K562 (cell line): ENCODE data around the gene NAA50. TPM values are rescaled to one million over a fixed set of nuclear protein-coding genes. Genes with fewer than 3 reads are reported as not detected.
A peak's percentile ranks its signal among the peaks of the same experiment; 100 is the strongest.

Source experiments
- ATAC-seq: fragments of 200-7000 bp; cut with Tn5 transposase; 3 replicates; pipeline ENCODE4 v1.9.1; 2020; ENCODE audit warnings: moderate library complexity
- BruUV-seq: library from RNA; stranded (reverse); fragments of 400-500 nt; replicated peaks from 2 replicates; lab custom pipeline; 2021; lab: Mats Ljungman, UMichigan
- CTCF ChIA-PET: fragments of 300-600 bp; formaldehyde crosslinking; extraction: SDS; loops from one replicate; lab custom pipeline; 2021; ENCODE audit warnings: low intra/inter-chr PET ratio; lab: Yijun Ruan, JAX
- POLR2A ChIA-PET: fragments of 300-600, 350-650 bp; sonication (Branson Sonifier 250); formaldehyde crosslinking; extraction: SDS; loops from one replicate; lab custom pipeline; 2021; ENCODE audit warnings: antibody characterized with exemption, inconsistent platforms; lab: Yijun Ruan, JAX
- DNase-seq, 4 experiments: peaks; one replicate each; pipeline versions ENCODE4 v3.0.0 to v3.0.0-alpha.2; 2011 to 2018; ENCODE audit warnings: low spot score in 3 of 4, mixed read lengths in 3 of 4; ENCODE audit errors: extremely low read depth in 1 of 4
- FAIRE-seq: peaks from 2 replicates; lab custom pipeline; 2011; peaks lifted over from hg19 to GRCh38; lab: Jason Lieb, UNC
- H2AFZ ChIP-seq: 2 replicates; pipeline ENCODE4 v1.6.0; 2011; ENCODE audit warnings: low read depth, low read length, control low read depth, inconsistent platforms
- H3K27ac ChIP-seq: fragments of 200-600 bp; 3 replicates; pipeline ENCODE4 v1.8.0; 2011; ENCODE audit warnings: low read depth, mild to moderate bottlenecking, control low read depth, inconsistent platforms, low read length, moderate library complexity, mixed read lengths; ENCODE audit errors: extremely low read depth
- H3K27me3 ChIP-seq, 2 experiments: fragments of 300-600 bp in 1 of 2; 2 replicates in 1 of 2; 3 replicates in 1 of 2; pipeline versions ENCODE4 v1.6.0 to v1.8.0; 2011; ENCODE audit warnings: inconsistent platforms in 2 of 2, low read length in 2 of 2, mild to moderate bottlenecking in 1 of 2, mixed read lengths in 1 of 2, moderate library complexity in 1 of 2; ENCODE audit not compliant: control insufficient read depth in 2 of 2, insufficient read depth in 2 of 2
- H3K36me3 ChIP-seq: fragments of 300-600 bp; 3 replicates; pipeline ENCODE4 v1.8.0; 2011; ENCODE audit warnings: mild to moderate bottlenecking, low read length, inconsistent platforms; ENCODE audit not compliant: control insufficient read depth, insufficient read depth
- H3K4me1 ChIP-seq, 2 experiments: fragments of 200-600 bp in 1 of 2; replicated peaks in 1 of 2; 2 replicates in 1 of 2; 3 replicates in 1 of 2; pipeline versions ENCODE4 v1.5.1 to v1.8.0; 2011; ENCODE audit warnings: inconsistent platforms in 2 of 2, low read length in 2 of 2, mild to moderate bottlenecking in 1 of 2, mixed read lengths in 1 of 2, moderate library complexity in 1 of 2; ENCODE audit not compliant: control insufficient read depth in 2 of 2, insufficient read depth in 2 of 2
- H3K4me2 ChIP-seq: 2 replicates; pipeline ENCODE4 v1.6.1; 2011; ENCODE audit warnings: low read length, control low read depth, inconsistent platforms, mixed read lengths; ENCODE audit not compliant: insufficient read depth
- H3K4me3 ChIP-seq: fragments of 200-600 bp; sonication (generic), shearing (Covaris generic); 2 replicates; pipeline ENCODE4 v1.5.1; 2016; ENCODE audit warnings: control low read depth, inconsistent platforms
- H3K79me2 ChIP-seq: fragments of 200-600 bp; 3 replicates; pipeline ENCODE4 v1.8.0; 2011; ENCODE audit warnings: low read length, inconsistent platforms; ENCODE audit not compliant: control insufficient read depth, insufficient read depth
- H3K9ac ChIP-seq, 2 experiments: 2 replicates each; pipeline versions ENCODE4 v1.6.0 to v1.6.1; 2011; ENCODE audit warnings: low read depth in 2 of 2, low read length in 2 of 2, control low read depth in 1 of 2, inconsistent platforms in 1 of 2, mild to moderate bottlenecking in 1 of 2, mixed read lengths in 1 of 2; ENCODE audit not compliant: insufficient read depth in 1 of 2
- H3K9me1 ChIP-seq: one replicate; pipeline ENCODE4 v1.6.0; 2011; ENCODE audit warnings: inconsistent platforms, mild to moderate bottlenecking, low read length, moderate library complexity; ENCODE audit not compliant: control insufficient read depth, insufficient read depth
- H3K9me3 ChIP-seq: replicated peaks from 2 replicates; pipeline ENCODE4 v1.5.1; 2011; ENCODE audit warnings: low read depth, low read length, inconsistent platforms; ENCODE audit not compliant: control insufficient read depth, insufficient read depth
- H4K20me1 ChIP-seq: replicated peaks from 2 replicates; pipeline ENCODE4 v1.6.1; 2011; ENCODE audit warnings: low read length, inconsistent platforms, mixed read lengths; ENCODE audit not compliant: control insufficient read depth, insufficient read depth
- ATF7 ChIP-seq: fragments of 450-650 bp; IDR thresholded peaks from 2 replicates; pipeline ENCODE4 v1.7.1; 2014; ENCODE audit warnings: mild to moderate bottlenecking, moderate library complexity
- C11orf30 ChIP-seq: fragments of 450-650 bp; IDR thresholded peaks from 2 replicates; pipeline ENCODE4 v1.6.1; 2016; ENCODE audit warnings: low read depth, mild to moderate bottlenecking
- CHAMP1 ChIP-seq: fragments of 450-650 bp; IDR thresholded peaks from 2 replicates; pipeline ENCODE4 v1.6.1; 2016; ENCODE audit warnings: mild to moderate bottlenecking
- SRSF9 ChIP-seq: fragments of 200-400 bp; formaldehyde crosslinking; IDR thresholded peaks from 2 replicates; pipeline ENCODE4 v1.6.1; 2017; ENCODE audit warnings: low read depth, low read length, borderline replicate concordance
- ZNF699 ChIP-seq: fragments of 250-450 bp; sonication (Bioruptor Pico); IDR thresholded peaks from 2 replicates; pipeline ENCODE4 v1.8.0; 2021; ENCODE audit warnings: mild to moderate bottlenecking, moderate library complexity; ENCODE audit not compliant: insufficient replicate concordance
- WGBS: fragments of 100-300 bp; shearing (Covaris generic); methylation state at CpG from one replicate; pipeline ENCODE4 v1.1.6; 2016; ENCODE audit warnings: low coverage, mixed read lengths; ENCODE audit not compliant: insufficient coverage; ENCODE audit errors: missing lambda C conversion rate; 5-methylcytosine and 5-hydroxymethylcytosine counted together
- in situ Hi-C: fragments of 300-500 bp; cut with MboI; formaldehyde crosslinking; loops from 4 replicates; pipeline ENCODE4 v1.15.0; 2018; ENCODE audit warnings: inconsistent platforms, mixed read lengths
- intact Hi-C: fragments of 100-400 bp; cut with micrococcal nuclease; formaldehyde crosslinking; loops from 2 replicates; pipeline ENCODE4 v1.14.2; 2022
- polyA plus RNA-seq, 8 experiments: library from polyadenylated mRNA; depleted of rRNA in 4 of 8; stranded (reverse) in 5 of 8; unstranded in 3 of 8; fragments of >200 nt; fragmentation: Nextera tagmentation in 2 of 8; fragmentation: Illumina TruSeq in 1 of 8; extraction: Ambion mirVana in 2 of 8; extraction: Trizol in 1 of 8; gene quantifications; 2 replicates each; pipeline versions ENCODE4 v1.2.1 to v1.2.3, GENCODE V29; 2011 to 2014; ENCODE audit warnings: inconsistent platforms in 1 of 8, missing spikeins in 1 of 8
- total RNA-seq, 7 experiments: library from RNA; depleted of rRNA in 6 of 7; stranded (reverse); fragments of >200 nt in 6 of 7; fragmentation: Illumina TruSeq in 2 of 7; extraction: Trizol in 2 of 7; gene quantifications; 2 replicates each; pipeline versions ENCODE4 v1.2.1 to v1.2.3, GENCODE V29; 2011 to 2021; ENCODE audit warnings: low replicate concordance in 1 of 7
- TF ChIP-seq, protein P1 (sequence below): fragments of 200-800 bp; sonication (Bioruptor generic); IDR thresholded peaks from 2 replicates; pipeline ENCODE4 v1.6.1; 2017; ENCODE audit warnings: missing genetic modification characterization, missing compliant biosample characterization

NAA50 gene
- total and polyA plus RNA-seq, 9 of the 15 experiments (the other 6 are each of a cell fraction or from before 2014, with no cell fraction given): 40.0 to 301 (median 112) TPM

DNA sequence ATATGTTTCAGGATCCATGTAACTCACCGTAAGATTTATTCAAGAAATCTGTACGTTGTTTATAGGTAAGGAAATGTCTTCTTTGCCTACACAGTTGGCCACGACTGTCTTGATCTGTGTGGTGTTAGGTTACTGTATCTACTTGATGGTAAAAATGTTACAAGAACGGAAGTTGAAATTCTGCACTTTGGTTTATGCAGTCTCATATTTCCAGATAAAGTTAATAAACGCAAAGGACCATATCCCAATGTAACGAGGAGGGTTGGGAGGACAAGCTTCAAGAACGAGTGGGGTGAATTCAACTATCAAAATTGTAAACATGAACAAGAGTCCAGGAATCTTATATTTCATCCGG, 50.6 kb downstream of the NAA50 start:
- 16% methylated on average over 7 of the region's 8 CpGs for WGBS
- Histone ChIP-seq H3K79me2 (peaks cover 14% of the 10 kb centered on the region; the same call in 2 of the 3 replicates), H3K36me3 (no peaks in the 10 kb centered on the region), H3K4me3 (peak overlapping the region; percentile 73), H3K4me1 (peaks cover 0 to 5% of the 10 kb centered on the region in 2 experiments; a peak in 2 of 5 replicates), H3K27me3 (no peaks in the 10 kb centered on the region), H3K9ac (peak overlapping the region in 1 of 2 experiments; percentile 71; a peak in 2 of 4 replicates), H2AFZ (peak overlapping the region; percentile 94), H3K27ac (peak overlapping the region; percentile 88; the same call in 2 of the 3 replicates), H3K9me3 (no peaks in the 10 kb centered on the region), H4K20me1 (no peaks in the 10 kb centered on the region), H3K9me1 (no peaks in the 10 kb centered on the region), H3K4me2 (peak overlapping the region; percentile 87)
- ATAC-seq: no peak
- TSS peak; percentile 55 for BruUV-seq
- in situ Hi-C loops: no loop called here
- no peak for FAIRE-seq
- intact Hi-C loops: no loop called here
- TF ChIP-seq SRSF9: no peak
- TF ChIP-seq, protein P1, sequence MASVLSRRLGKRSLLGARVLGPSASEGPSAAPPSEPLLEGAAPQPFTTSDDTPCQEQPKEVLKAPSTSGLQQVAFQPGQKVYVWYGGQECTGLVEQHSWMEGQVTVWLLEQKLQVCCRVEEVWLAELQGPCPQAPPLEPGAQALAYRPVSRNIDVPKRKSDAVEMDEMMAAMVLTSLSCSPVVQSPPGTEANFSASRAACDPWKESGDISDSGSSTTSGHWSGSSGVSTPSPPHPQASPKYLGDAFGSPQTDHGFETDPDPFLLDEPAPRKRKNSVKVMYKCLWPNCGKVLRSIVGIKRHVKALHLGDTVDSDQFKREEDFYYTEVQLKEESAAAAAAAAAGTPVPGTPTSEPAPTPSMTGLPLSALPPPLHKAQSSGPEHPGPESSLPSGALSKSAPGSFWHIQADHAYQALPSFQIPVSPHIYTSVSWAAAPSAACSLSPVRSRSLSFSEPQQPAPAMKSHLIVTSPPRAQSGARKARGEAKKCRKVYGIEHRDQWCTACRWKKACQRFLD (CRISPR knock-in tag): no peak
- TF ChIP-seq CHAMP1: no peak
- TF ChIP-seq ATF7: no peak
- TF ChIP-seq C11orf30: no peak
- no peak for TF ChIP-seq ZNF699 (CRISPR knock-in tag)
- ChIA-PET POLR2A (interaction anchor here (1.4 kb wide), 1 partner anchor 9 kb away, joined by 3 read pairs; no protein-coding TSS in a partner anchor), CTCF (no interaction called here)
- peak in 2 of 4 experiments; percentile 3 to 11 for DNase-seq
